ENCODE data around the gene SIGLEC11.
"Not testable (repeated sequence)": the region's sequence is repeated elsewhere in the genome, so short reads cannot be mapped to it uniquely, and the experiment has no call there.

SIGLEC11 gene

GRCh38 chr19:49981603-49982593 is 20.9 kb upstream of the SIGLEC11 start:
- DNase-seq = no peak

GRCh38 chr19:49978324-49978723 is 17.4 kb upstream of the SIGLEC11 start:
- no peak for DNase-seq

GRCh38 chr19:49977881-49978280 is 16.9 kb upstream of the SIGLEC11 start:
- no peak for DNase-seq

- no peak for DNase-seq
Observed at GRCh38 chr19:49977076-49977475, 16.1 kb upstream of the SIGLEC11 start.

GRCh38 chr19:49976496-49976895 is 15.5 kb upstream of the SIGLEC11 start:
- no peak for DNase-seq

GRCh38 chr19:49975051-49975450 is 14.1 kb upstream of the SIGLEC11 start:
- no peak for DNase-seq

GRCh38 chr19:49973987-49974386 is 13.0 kb upstream of the SIGLEC11 start:
- no peak for DNase-seq

GRCh38 chr19:49972841-49973240 is 11.9 kb upstream of the SIGLEC11 start:
- no peak for DNase-seq

GRCh38 chr19:49971991-49972411 is 11.0 kb upstream of the SIGLEC11 start:
- no peak for DNase-seq

- not testable (repeated sequence) for DNase-seq
Observed at GRCh38 chr19:49969355-49969754, 8.4 kb upstream of the SIGLEC11 start.

GRCh38 chr19:49968279-49968922 is 7.4 kb upstream of the SIGLEC11 start:
- no peak for DNase-seq

GRCh38 chr19:49959892-49960291 is 1.1 kb downstream of the SIGLEC11 start:
- DNase-seq = not testable (repeated sequence)

GRCh38 chr19:49958596-49958995 is 2.4 kb downstream of the SIGLEC11 start:
- DNase-seq = not testable (repeated sequence)

GRCh38 chr19:49958144-49958543 is 2.8 kb downstream of the SIGLEC11 start:
- not testable (repeated sequence) for DNase-seq

- no peak for DNase-seq
Observed at GRCh38 chr19:49957262-49957915, 3.6 kb downstream of the SIGLEC11 start.

GRCh38 chr19:49956115-49956495 is 4.9 kb downstream of the SIGLEC11 start:
- DNase-seq = no peak

- no peak for DNase-seq
Observed at GRCh38 chr19:49954933-49955332, 6.0 kb downstream of the SIGLEC11 start.

- peak; percentile 15 for DNase-seq
Observed at GRCh38 chr19:49954092-49954829, 6.7 kb downstream of the SIGLEC11 start.

GRCh38 chr19:49953416-49953815 is 7.6 kb downstream of the SIGLEC11 start:
- DNase-seq = no peak

- DNase-seq = no peak
Observed at GRCh38 chr19:49952906-49953305, 8.1 kb downstream of the SIGLEC11 start.

GRCh38 chr19:49952479-49952836 is 8.5 kb downstream of the SIGLEC11 start:
- no peak for DNase-seq

- no peak for DNase-seq
Observed at GRCh38 chr19:49951806-49952478, 9.0 kb downstream of the SIGLEC11 start.
